ENCODE data around the gene SLC39A1.

GRCh38 chr1:153978274-153978909 is 15.1 kb upstream of the SLC39A1 start:
- TF ChIP-seq, protein P1, sequence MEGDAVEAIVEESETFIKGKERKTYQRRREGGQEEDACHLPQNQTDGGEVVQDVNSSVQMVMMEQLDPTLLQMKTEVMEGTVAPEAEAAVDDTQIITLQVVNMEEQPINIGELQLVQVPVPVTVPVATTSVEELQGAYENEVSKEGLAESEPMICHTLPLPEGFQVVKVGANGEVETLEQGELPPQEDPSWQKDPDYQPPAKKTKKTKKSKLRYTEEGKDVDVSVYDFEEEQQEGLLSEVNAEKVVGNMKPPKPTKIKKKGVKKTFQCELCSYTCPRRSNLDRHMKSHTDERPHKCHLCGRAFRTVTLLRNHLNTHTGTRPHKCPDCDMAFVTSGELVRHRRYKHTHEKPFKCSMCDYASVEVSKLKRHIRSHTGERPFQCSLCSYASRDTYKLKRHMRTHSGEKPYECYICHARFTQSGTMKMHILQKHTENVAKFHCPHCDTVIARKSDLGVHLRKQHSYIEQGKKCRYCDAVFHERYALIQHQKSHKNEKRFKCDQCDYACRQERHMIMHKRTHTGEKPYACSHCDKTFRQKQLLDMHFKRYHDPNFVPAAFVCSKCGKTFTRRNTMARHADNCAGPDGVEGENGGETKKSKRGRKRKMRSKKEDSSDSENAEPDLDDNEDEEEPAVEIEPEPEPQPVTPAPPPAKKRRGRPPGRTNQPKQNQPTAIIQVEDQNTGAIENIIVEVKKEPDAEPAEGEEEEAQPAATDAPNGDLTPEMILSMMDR (IDR thresholded peaks at IDR 0.05) = no peak
- TF ChIP-seq FOSL2 (IDR thresholded peaks at IDR 0.05) (no peak), FOSL2 (CRISPR knock-in tag; IDR thresholded peaks at IDR 0.05) (no peak)

Measured in A549 (cell line).